ENCODE data around the gene PLPPR4. TPM values are rescaled to one million over a fixed set of nuclear protein-coding genes. Genes with fewer than 3 reads are reported as not detected.

The PLPPR4 gene
- total RNA-seq, 1 donor from 2014 or later: 0.92 TPM

DNA sequence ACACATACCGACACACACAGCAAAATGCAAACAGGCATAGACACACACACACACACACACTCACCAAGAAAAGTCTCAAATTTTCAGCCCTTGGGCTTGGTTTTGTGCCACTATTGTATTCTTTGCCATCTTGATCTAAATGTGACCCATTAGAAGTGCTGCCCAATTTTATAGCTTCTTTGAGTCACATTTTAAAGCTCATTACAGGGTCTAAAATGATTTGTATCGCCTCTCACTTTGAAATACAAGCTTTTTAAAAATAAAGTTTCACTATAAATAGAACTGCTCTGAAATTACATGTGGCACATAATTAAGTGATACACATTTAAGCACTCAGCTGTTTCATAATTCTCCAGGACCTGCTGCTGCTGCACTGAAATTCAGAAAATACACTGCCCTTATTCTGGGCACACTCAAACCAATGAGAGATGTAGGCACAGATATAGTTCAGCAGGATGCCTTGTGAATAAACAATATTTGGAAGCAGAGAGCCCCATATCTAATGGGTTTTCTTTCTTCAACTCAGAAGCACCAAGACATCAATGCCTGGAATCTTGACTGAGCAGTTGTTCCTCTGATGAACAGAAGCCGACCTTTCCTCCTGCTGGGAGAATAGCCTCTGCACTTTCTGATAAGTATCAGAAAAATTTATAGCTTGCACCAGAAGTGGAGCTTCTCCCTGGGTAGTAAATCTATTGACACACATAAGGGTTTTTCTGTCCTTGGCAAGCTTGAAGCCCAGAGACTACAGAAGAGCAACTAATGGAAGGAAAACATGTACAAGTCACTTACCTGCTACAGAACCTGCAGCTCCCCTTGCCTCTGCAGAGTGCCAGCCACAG lies 37.0 kb upstream of the PLPPR4 start:
- Mint-ChIP-seq H3K27me3 (ENCODE audit: low read depth) (peaks cover 32% of the 10 kb centered on the region), H3K27ac (ENCODE audit: unreplicated experiment) (no peak overlapping the region), H3K4me1 (ENCODE audit: low read depth) (no peaks in the 10 kb centered on the region), H3K36me3 (ENCODE audit: low read depth) (no peaks in the 10 kb centered on the region), H3K9me3 (ENCODE audit: low read depth) (no peaks in the 10 kb centered on the region), H3K4me3 (ENCODE audit: unreplicated experiment) (no peak overlapping the region)
- TF ChIP-seq, protein P1, sequence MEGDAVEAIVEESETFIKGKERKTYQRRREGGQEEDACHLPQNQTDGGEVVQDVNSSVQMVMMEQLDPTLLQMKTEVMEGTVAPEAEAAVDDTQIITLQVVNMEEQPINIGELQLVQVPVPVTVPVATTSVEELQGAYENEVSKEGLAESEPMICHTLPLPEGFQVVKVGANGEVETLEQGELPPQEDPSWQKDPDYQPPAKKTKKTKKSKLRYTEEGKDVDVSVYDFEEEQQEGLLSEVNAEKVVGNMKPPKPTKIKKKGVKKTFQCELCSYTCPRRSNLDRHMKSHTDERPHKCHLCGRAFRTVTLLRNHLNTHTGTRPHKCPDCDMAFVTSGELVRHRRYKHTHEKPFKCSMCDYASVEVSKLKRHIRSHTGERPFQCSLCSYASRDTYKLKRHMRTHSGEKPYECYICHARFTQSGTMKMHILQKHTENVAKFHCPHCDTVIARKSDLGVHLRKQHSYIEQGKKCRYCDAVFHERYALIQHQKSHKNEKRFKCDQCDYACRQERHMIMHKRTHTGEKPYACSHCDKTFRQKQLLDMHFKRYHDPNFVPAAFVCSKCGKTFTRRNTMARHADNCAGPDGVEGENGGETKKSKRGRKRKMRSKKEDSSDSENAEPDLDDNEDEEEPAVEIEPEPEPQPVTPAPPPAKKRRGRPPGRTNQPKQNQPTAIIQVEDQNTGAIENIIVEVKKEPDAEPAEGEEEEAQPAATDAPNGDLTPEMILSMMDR (IDR thresholded peaks at IDR 0.05): no peak
- DNase-seq (ENCODE audit: low spot score): no peak

DNA sequence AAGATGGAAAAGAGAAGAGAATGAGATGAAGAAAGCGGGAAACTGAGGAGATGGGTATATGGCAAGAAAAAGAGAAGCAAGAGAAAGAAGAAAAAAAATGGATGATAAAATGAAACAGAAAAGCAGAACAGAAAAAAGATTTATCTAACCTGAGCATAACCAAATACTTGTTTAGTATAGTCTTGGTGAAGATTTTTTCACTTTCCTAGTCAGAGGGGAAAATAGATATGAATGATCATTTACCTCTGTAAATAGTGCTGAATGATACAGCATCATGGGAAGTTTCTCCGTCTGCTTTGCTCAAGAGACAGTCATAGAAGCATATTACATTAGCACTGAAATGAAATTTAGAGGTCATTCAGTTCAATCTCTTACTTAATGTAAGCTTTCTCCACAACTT lies 36.1 kb upstream of the PLPPR4 start:
- no peaks in the 10 kb centered on the region for H3K36me3 Mint-ChIP-seq (ENCODE audit: low read depth)
- H3K9me3 Mint-ChIP-seq (ENCODE audit: low read depth): no peaks in the 10 kb centered on the region
- H3K27ac Mint-ChIP-seq (ENCODE audit: unreplicated experiment): no peak overlapping the region
- peaks cover 30% of the 10 kb centered on the region for H3K27me3 Mint-ChIP-seq (ENCODE audit: low read depth)
- no peak for DNase-seq (ENCODE audit: low spot score)
- H3K4me1 Mint-ChIP-seq (ENCODE audit: low read depth): no peaks in the 10 kb centered on the region
- no peak overlapping the region for H3K4me3 Mint-ChIP-seq (ENCODE audit: unreplicated experiment)
- TF ChIP-seq, protein P1 (IDR thresholded peaks at IDR 0.05): no peak

DNA sequence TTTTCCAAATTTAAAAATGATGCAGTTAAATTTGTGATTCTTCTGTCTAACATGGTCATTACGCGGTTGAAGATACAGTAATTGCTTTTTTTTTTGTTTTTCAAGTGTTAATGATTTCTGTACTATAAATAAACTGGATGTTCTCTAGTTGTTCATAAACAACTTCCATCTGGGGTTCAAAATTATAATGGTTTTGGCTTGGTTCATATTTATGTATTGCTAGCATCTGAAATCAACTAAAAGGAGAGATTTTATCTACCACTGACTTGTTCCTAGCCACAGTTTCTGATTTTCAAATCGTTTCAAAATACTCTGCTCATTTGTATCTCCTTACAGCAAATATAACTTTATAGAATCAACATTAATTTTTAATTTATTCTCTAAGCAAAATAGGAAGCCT lies 35.2 kb upstream of the PLPPR4 start:
- H3K4me3 Mint-ChIP-seq (ENCODE audit: unreplicated experiment): no peak overlapping the region
- no peak for DNase-seq (ENCODE audit: low spot score)
- H3K27me3 Mint-ChIP-seq (ENCODE audit: low read depth): peaks cover 27% of the 10 kb centered on the region
- H3K36me3 Mint-ChIP-seq (ENCODE audit: low read depth): no peaks in the 10 kb centered on the region
- no peak overlapping the region for H3K27ac Mint-ChIP-seq (ENCODE audit: unreplicated experiment)
- H3K4me1 Mint-ChIP-seq (ENCODE audit: low read depth): no peaks in the 10 kb centered on the region
- TF ChIP-seq, protein P1 (IDR thresholded peaks at IDR 0.05): no peak
- H3K9me3 Mint-ChIP-seq (ENCODE audit: low read depth): no peaks in the 10 kb centered on the region

DNA sequence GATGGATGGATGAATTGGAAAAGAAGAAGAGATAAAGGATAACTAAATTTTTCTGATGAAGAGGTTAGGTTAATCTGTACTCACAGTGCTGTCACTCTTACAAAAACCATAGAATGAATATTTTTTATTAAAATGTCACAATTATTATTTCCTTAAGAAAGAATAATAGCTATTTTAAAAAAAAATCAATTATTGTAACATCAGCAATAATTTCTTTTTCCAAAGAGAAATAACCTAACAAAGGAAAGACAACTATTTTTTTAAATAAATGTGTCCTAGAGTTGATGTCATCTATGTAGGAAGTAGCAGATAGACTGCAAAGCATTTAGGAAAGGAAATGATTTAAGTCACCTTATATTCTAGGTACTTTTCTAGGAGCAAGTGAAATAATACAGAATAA lies 33.6 kb upstream of the PLPPR4 start:
- DNase-seq (ENCODE audit: low spot score): no peak
- Mint-ChIP-seq H3K27me3 (ENCODE audit: low read depth) (peaks cover 27% of the 10 kb centered on the region), H3K36me3 (ENCODE audit: low read depth) (no peaks in the 10 kb centered on the region), H3K4me3 (ENCODE audit: unreplicated experiment) (no peak overlapping the region), H3K27ac (ENCODE audit: unreplicated experiment) (no peak overlapping the region), H3K4me1 (ENCODE audit: low read depth) (no peaks in the 10 kb centered on the region), H3K9me3 (ENCODE audit: low read depth) (no peaks in the 10 kb centered on the region)
- TF ChIP-seq, protein P1 (IDR thresholded peaks at IDR 0.05): no peak

DNA sequence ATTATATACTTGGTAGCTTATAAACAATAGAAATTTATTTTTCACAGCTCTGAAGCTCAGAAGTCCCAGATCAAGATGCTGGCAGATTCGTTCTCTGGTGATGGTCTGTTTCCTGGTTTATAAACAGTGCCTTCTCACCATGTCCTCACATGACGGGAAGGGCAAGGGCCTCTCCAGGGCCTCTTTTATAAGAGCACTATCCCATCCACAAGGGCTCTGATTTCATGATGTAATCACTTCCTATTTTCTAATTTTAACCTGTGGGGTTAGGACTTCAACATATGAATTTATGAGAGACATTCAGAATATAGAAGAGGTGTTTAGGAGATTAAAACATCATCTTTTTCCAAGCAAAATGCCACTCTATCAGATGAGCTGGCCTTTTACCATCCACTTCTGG lies 32.1 kb upstream of the PLPPR4 start:
- no peak overlapping the region for H3K4me3 Mint-ChIP-seq (ENCODE audit: unreplicated experiment)
- no peaks in the 10 kb centered on the region for H3K4me1 Mint-ChIP-seq (ENCODE audit: low read depth)
- H3K36me3 Mint-ChIP-seq (ENCODE audit: low read depth): no peaks in the 10 kb centered on the region
- TF ChIP-seq, protein P1 (IDR thresholded peaks at IDR 0.05): no peak
- no peak overlapping the region for H3K27ac Mint-ChIP-seq (ENCODE audit: unreplicated experiment)
- no peaks in the 10 kb centered on the region for H3K9me3 Mint-ChIP-seq (ENCODE audit: low read depth)
- DNase-seq (ENCODE audit: low spot score): no peak
- peaks cover 24% of the 10 kb centered on the region for H3K27me3 Mint-ChIP-seq (ENCODE audit: low read depth)
